NK-92 (cell line): ENCODE data around the gene HINT1.
"Not testable (repeated sequence)": the region's sequence is repeated elsewhere in the genome, so short reads cannot be mapped to it uniquely, and the experiment has no call there.

Experiments
- DNase-seq: peaks from one replicate; lab custom pipeline; 2025; ENCODE audit not compliant: unreplicated experiment; lab: John Stamatoyannopoulos, UW

HINT1 gene

GRCh38 chr5:131165119-131165727, at the start of gene HINT1:
HINT1 (minus strand) TSS chr5:131165256; CDS start chr5:131165205, 51 bp downstream.
- DNase-seq, result peak; percentile 69

GRCh38 chr5:131214609-131215227, 49.7 kb upstream of the HINT1 start:
- no peak for DNase-seq

GRCh38 chr5:131212471-131213021, 47.5 kb upstream of the HINT1 start:
- DNase-seq, result no peak

GRCh38 chr5:131211669-131212068, 46.6 kb upstream of the HINT1 start:
- no peak for DNase-seq

- DNase-seq, result no peak
Measured at GRCh38 chr5:131210151-131210510, 45.1 kb upstream of the HINT1 start.

- DNase-seq, result no peak
Measured at GRCh38 chr5:131209506-131210150, 44.6 kb upstream of the HINT1 start.

- no peak for DNase-seq
Measured at GRCh38 chr5:131209175-131209505, 44.1 kb upstream of the HINT1 start.

GRCh38 chr5:131206772-131207171, 41.7 kb upstream of the HINT1 start:
- no peak for DNase-seq

- DNase-seq, result no peak
Measured at GRCh38 chr5:131206061-131206460, 41.0 kb upstream of the HINT1 start.

GRCh38 chr5:131204964-131205363, 39.9 kb upstream of the HINT1 start:
- no peak for DNase-seq

GRCh38 chr5:131200560-131200959, 35.5 kb upstream of the HINT1 start:
- no peak for DNase-seq

GRCh38 chr5:131198625-131199024, 33.6 kb upstream of the HINT1 start:
- DNase-seq, result no peak

- DNase-seq, result no peak
Measured at GRCh38 chr5:131196331-131196730, 31.3 kb upstream of the HINT1 start.

GRCh38 chr5:131195696-131196095, 30.6 kb upstream of the HINT1 start:
- DNase-seq, result no peak

- no peak for DNase-seq
Measured at GRCh38 chr5:131194725-131195124, 29.7 kb upstream of the HINT1 start.

GRCh38 chr5:131193897-131194296, 28.8 kb upstream of the HINT1 start:
- not testable (repeated sequence) for DNase-seq

GRCh38 chr5:131193106-131193505, 28.1 kb upstream of the HINT1 start:
- no peak for DNase-seq

- no peak for DNase-seq
Measured at GRCh38 chr5:131186561-131187256, 21.7 kb upstream of the HINT1 start.

- DNase-seq, result no peak
Measured at GRCh38 chr5:131185523-131186104, 20.6 kb upstream of the HINT1 start.

- DNase-seq, result no peak
Measured at GRCh38 chr5:131182839-131183238, 17.8 kb upstream of the HINT1 start.

- DNase-seq, result no peak
Measured at GRCh38 chr5:131180407-131180806, 15.4 kb upstream of the HINT1 start.
